Activated T-helper 1 cell treated with anti-CD3 and anti-CD28 coated beads, Interleukin-12 subunit alpha, Interleukin-12 subunit beta, Interleukin-2, Interleukin-4 antibody, amounts not matched to agents 30 ng/mL and 10 ng/mL and 1 ng/mL, durations not matched to agents 14 hours and 24 hours and 36 hours (primary cell): ENCODE results near the gene SLC16A13. TPM values are rescaled to one million over a fixed set of nuclear protein-coding genes. Genes with fewer than 3 reads are reported as not detected.
"Not testable (repeated sequence)": the region's sequence is repeated elsewhere in the genome, so short reads cannot be mapped to it uniquely, and the experiment has no call there.

ENCODE experiments used
- DNase-seq: peaks from one replicate; pipeline ENCODE4 v3.0.0; 2021; ENCODE audit warnings: low spot score
- H3K27ac Mint-ChIP-seq: one replicate; pipeline ENCODE4 v1.8.0; 2021; ENCODE audit warnings: mild to moderate bottlenecking, mixed read lengths
- H3K27me3 Mint-ChIP-seq: one replicate; pipeline ENCODE4 v1.8.0; 2022; ENCODE audit warnings: mild to moderate bottlenecking, moderate library complexity, mixed read lengths; ENCODE audit not compliant: insufficient read depth
- H3K36me3 Mint-ChIP-seq: one replicate; pipeline ENCODE4 v1.8.0; 2021; ENCODE audit warnings: low read depth, mixed read lengths
- H3K4me1 Mint-ChIP-seq: one replicate; pipeline ENCODE4 v1.8.0; 2021; ENCODE audit warnings: low read depth, mixed read lengths
- H3K4me3 Mint-ChIP-seq: one replicate; pipeline ENCODE4 v1.8.0; 2021; ENCODE audit warnings: mild to moderate bottlenecking, moderate library complexity, mixed read lengths
- H3K9me3 Mint-ChIP-seq: one replicate; pipeline ENCODE4 v1.8.0; 2021; ENCODE audit warnings: mixed read lengths
- intact Hi-C: fragments of 100-400 bp; cut with micrococcal nuclease; formaldehyde crosslinking; loops from one replicate; pipeline ENCODE4 v1.15.1; 2024
- total RNA-seq: library from RNA; stranded (reverse); gene quantifications from 2 replicates; pipeline ENCODE4 v1.2.3, GENCODE V29; 2022

Gene SLC16A13
- total RNA-seq, 1 donor from 2014 or later: 14.8 TPM

GRCh38 chr17:7084088-7084487 is 48.3 kb downstream of the SLC16A13 start:
- Mint-ChIP-seq H3K4me1 (peaks cover 23% of the 10 kb centered on the region), H3K27me3 (peaks cover 22% of the 10 kb centered on the region), H3K36me3 (no peaks in the 10 kb centered on the region), H3K27ac (no peak overlapping the region), H3K9me3 (no peaks in the 10 kb centered on the region), H3K4me3 (no peak overlapping the region)
- intact Hi-C loops: no loop called here
- DNase-seq: no peak

GRCh38 chr17:7088442-7088841 is 52.6 kb downstream of the SLC16A13 start:
- H3K27ac Mint-ChIP-seq, DNase-seq, H3K36me3 Mint-ChIP-seq, intact Hi-C loops, H3K4me3 Mint-ChIP-seq, H3K4me1 Mint-ChIP-seq, H3K9me3 Mint-ChIP-seq: not testable (repeated sequence)
- peaks cover 18% of the 10 kb centered on the region for H3K27me3 Mint-ChIP-seq

- peaks cover 15% of the 10 kb centered on the region for H3K27me3 Mint-ChIP-seq
- not testable (repeated sequence) for H3K4me1 Mint-ChIP-seq
Observed at GRCh38 chr17:7089570-7089969, 53.8 kb downstream of the SLC16A13 start.

More at GRCh38 chr17:7089570-7089969, 53.8 kb downstream of the SLC16A13 start:
- intact Hi-C loops, H3K9me3 Mint-ChIP-seq, H3K4me3 Mint-ChIP-seq, H3K27ac Mint-ChIP-seq, DNase-seq, H3K36me3 Mint-ChIP-seq: not testable (repeated sequence)

Other genes with a start within 250 kb of the SLC16A13 start
- gene TEKT1, start 204.3 kb upstream of the SLC16A13 start, total RNA-seq: not detected in 2 replicates
- gene ALOX12, start 40.0 kb upstream of the SLC16A13 start, total RNA-seq: not detected in 2 replicates
- 140 and 144 TPM in 2 replicates for gene RNASEK, start 23.4 kb upstream of the SLC16A13 start, total RNA-seq
- 1.5 and 2.5 TPM in 2 replicates for gene BCL6B, start 13.0 kb upstream of the SLC16A13 start, total RNA-seq
- gene SLC16A11, start 8.1 kb downstream of the SLC16A13 start, total RNA-seq: 0.34 and 0.47 TPM in 2 replicates
- not detected in 2 replicates for gene CLEC10A, start 44.2 kb downstream of the SLC16A13 start, total RNA-seq
- gene ASGR2, start 78.8 kb downstream of the SLC16A13 start, total RNA-seq: not detected in 2 replicates
- gene ASGR1, start 143.4 kb downstream of the SLC16A13 start, total RNA-seq: 1.1 and 1.6 TPM in 2 replicates
- 15.3 and 15.5 TPM in 2 replicates for gene DLG4, start 183.8 kb downstream of the SLC16A13 start, total RNA-seq
- gene ACADVL, start 183.9 kb downstream of the SLC16A13 start, total RNA-seq: 287 and 294 TPM in 2 replicates
- 70.0 and 73.5 TPM in 2 replicates for gene DVL2, start 198.5 kb downstream of the SLC16A13 start, total RNA-seq
- gene PHF23, start 203.4 kb downstream of the SLC16A13 start, total RNA-seq: 52.5 and 55.4 TPM in 2 replicates
- gene GABARAP, start 206.4 kb downstream of the SLC16A13 start, total RNA-seq: 146 and 148 TPM in 2 replicates
- 191 and 193 TPM in 2 replicates for gene CTDNEP1, start 215.7 kb downstream of the SLC16A13 start, total RNA-seq
- gene ELP5, start 216.2 kb downstream of the SLC16A13 start, total RNA-seq: 73.6 and 75.5 TPM in 2 replicates
- 0.15 and 0.60 TPM in 2 replicates for gene CLDN7, start 226.5 kb downstream of the SLC16A13 start, total RNA-seq
- 0.17 and 0.31 TPM in 2 replicates for gene SLC2A4, start 245.7 kb downstream of the SLC16A13 start, total RNA-seq